ENCODE measurements around the gene RNLS.

RNLS gene

GRCh38 chr10:88256886-88257285 is 326.2 kb downstream of the RNLS start:
- no peak for DNase-seq (ENCODE audit: low read depth)

- no peak for DNase-seq (ENCODE audit: low read depth)
Observed at GRCh38 chr10:88256013-88256680, 327.0 kb downstream of the RNLS start.

- no peak for DNase-seq (ENCODE audit: low read depth)
Observed at GRCh38 chr10:88254091-88254490, 329.0 kb downstream of the RNLS start.

GRCh38 chr10:88253622-88254021 is 329.5 kb downstream of the RNLS start:
- no peak for DNase-seq (ENCODE audit: low read depth)

GRCh38 chr10:88253128-88253527 is 330.0 kb downstream of the RNLS start:
- DNase-seq (ENCODE audit: low read depth), result no peak

- no peak for DNase-seq (ENCODE audit: low read depth)
Observed at GRCh38 chr10:88249450-88249849, 333.7 kb downstream of the RNLS start.

- no peak for DNase-seq (ENCODE audit: low read depth)
Observed at GRCh38 chr10:88246675-88247074, 336.4 kb downstream of the RNLS start.

- DNase-seq (ENCODE audit: low read depth), result no peak
Observed at GRCh38 chr10:88245974-88246511, 337.1 kb downstream of the RNLS start.

GRCh38 chr10:88244781-88245625 is 338.1 kb downstream of the RNLS start:
- no peak for DNase-seq (ENCODE audit: low read depth)

GRCh38 chr10:88243836-88244730 is 339.0 kb downstream of the RNLS start:
- no peak for DNase-seq (ENCODE audit: low read depth)

GRCh38 chr10:88243202-88243744 is 339.8 kb downstream of the RNLS start:
- no peak for DNase-seq (ENCODE audit: low read depth)

- DNase-seq (ENCODE audit: low read depth), result no peak
Observed at GRCh38 chr10:88241501-88241900, 341.6 kb downstream of the RNLS start.

GRCh38 chr10:88239212-88239611 is 343.9 kb downstream of the RNLS start:
- no peak for DNase-seq (ENCODE audit: low read depth)

GRCh38 chr10:88238615-88238914 is 344.6 kb downstream of the RNLS start:
- DNase-seq (ENCODE audit: low read depth), result no peak

- no peak for DNase-seq (ENCODE audit: low read depth)
Observed at GRCh38 chr10:88237896-88238614, 345.1 kb downstream of the RNLS start.

GRCh38 chr10:88236121-88236743 is 346.9 kb downstream of the RNLS start:
- DNase-seq (ENCODE audit: low read depth), result no peak

GRCh38 chr10:88234297-88234696 is 348.8 kb downstream of the RNLS start:
- DNase-seq (ENCODE audit: low read depth), result no peak

- no peak for DNase-seq (ENCODE audit: low read depth)
Observed at GRCh38 chr10:88233870-88234269, 349.2 kb downstream of the RNLS start.

- DNase-seq (ENCODE audit: low read depth), result no peak
Observed at GRCh38 chr10:88232983-88233543, 350.1 kb downstream of the RNLS start.

- DNase-seq (ENCODE audit: low read depth), result no peak
Observed at GRCh38 chr10:88232029-88232895, 350.9 kb downstream of the RNLS start.

Data from stimulated activated CD8-positive, alpha-beta memory T cell treated with anti-CD3 and anti-CD28 coated beads, Interleukin-15, amount 100 ng/mL, for 1 hour (primary cell).